IMR-90 (cell line): ENCODE measurements around the gene HYAL1.

Source experiments
- ELK1 ChIP-seq: fragments of 150-350 bp; IDR thresholded peaks from 2 replicates; pipeline ENCODE4 v1.6.1; 2016; ENCODE audit warnings: low read depth, mild to moderate bottlenecking, low read length, moderate library complexity, borderline replicate concordance
- FOS ChIP-seq: fragments of 150-350 bp; IDR thresholded peaks from 2 replicates; pipeline ENCODE4 v1.6.1; 2016; ENCODE audit warnings: low read depth, low read length
- MXI1 ChIP-seq: IDR thresholded peaks from 2 replicates; pipeline ENCODE4 v1.6.1; 2012; ENCODE audit warnings: low read depth, mild to moderate bottlenecking, low read length, moderate library complexity, borderline replicate concordance
- POLR2A ChIP-seq: IDR thresholded peaks from 2 replicates; pipeline ENCODE4 v1.6.1; 2012; ENCODE audit warnings: mild to moderate bottlenecking, low read depth, low read length
- RAD21 ChIP-seq: IDR thresholded peaks from 2 replicates; pipeline ENCODE4 v1.6.1; 2012; ENCODE audit warnings: low read length, improper control_type of control experiment
- RCOR1 ChIP-seq: IDR thresholded peaks from 2 replicates; pipeline ENCODE4 v1.6.1; 2012; ENCODE audit warnings: mild to moderate bottlenecking, low read length, improper control_type of control experiment; ENCODE audit not compliant: insufficient replicate concordance
- SMC3 ChIP-seq: fragments of 150-350 bp; IDR thresholded peaks from 2 replicates; pipeline ENCODE4 v1.6.1; 2016; ENCODE audit warnings: low read depth, mild to moderate bottlenecking, antibody characterized with exemption, low read length, moderate library complexity
- USF2 ChIP-seq: fragments of 150-350 bp; IDR thresholded peaks from 2 replicates; pipeline ENCODE4 v1.6.1; 2017; ENCODE audit warnings: mild to moderate bottlenecking, antibody characterized with exemption, low read length, low read depth
- TF ChIP-seq, protein P1 (sequence below): conservative IDR thresholded peaks from 2 replicates; pipeline ENCODE4 v1.5.1; 2012; ENCODE audit warnings: mild to moderate bottlenecking, low read depth, low read length, improper control_type of control experiment

GRCh38 chr3:50334339-50335075 is 31.1 kb upstream of the HYAL1 start:
- TF ChIP-seq POLR2A (no peak), MXI1 (no peak), USF2 (no peak), SMC3 (no peak), FOS (no peak), RAD21 (no peak), ELK1 (no peak), RCOR1 (no peak)
- TF ChIP-seq, protein P1, sequence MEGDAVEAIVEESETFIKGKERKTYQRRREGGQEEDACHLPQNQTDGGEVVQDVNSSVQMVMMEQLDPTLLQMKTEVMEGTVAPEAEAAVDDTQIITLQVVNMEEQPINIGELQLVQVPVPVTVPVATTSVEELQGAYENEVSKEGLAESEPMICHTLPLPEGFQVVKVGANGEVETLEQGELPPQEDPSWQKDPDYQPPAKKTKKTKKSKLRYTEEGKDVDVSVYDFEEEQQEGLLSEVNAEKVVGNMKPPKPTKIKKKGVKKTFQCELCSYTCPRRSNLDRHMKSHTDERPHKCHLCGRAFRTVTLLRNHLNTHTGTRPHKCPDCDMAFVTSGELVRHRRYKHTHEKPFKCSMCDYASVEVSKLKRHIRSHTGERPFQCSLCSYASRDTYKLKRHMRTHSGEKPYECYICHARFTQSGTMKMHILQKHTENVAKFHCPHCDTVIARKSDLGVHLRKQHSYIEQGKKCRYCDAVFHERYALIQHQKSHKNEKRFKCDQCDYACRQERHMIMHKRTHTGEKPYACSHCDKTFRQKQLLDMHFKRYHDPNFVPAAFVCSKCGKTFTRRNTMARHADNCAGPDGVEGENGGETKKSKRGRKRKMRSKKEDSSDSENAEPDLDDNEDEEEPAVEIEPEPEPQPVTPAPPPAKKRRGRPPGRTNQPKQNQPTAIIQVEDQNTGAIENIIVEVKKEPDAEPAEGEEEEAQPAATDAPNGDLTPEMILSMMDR: no peak
